SJCRH30 (cell line): ENCODE data around the gene PARVG. TPM values are rescaled to one million over a fixed set of nuclear protein-coding genes. Genes with fewer than 3 reads are reported as not detected.

Source experiments
- DNase-seq, 2 experiments: peaks; one replicate each; pipeline ENCODE4 v3.0.0-alpha.2; 2015 to 2020
- H3K27ac ChIP-seq: fragments of 250-450 bp; sonication (Bioruptor Pico); 2 replicates; pipeline ENCODE4 v1.5.1; 2020; ENCODE audit warnings: mild to moderate bottlenecking, moderate library complexity
- H3K27me3 ChIP-seq: fragments of 250-450 bp; sonication (Bioruptor Pico); 2 replicates; pipeline ENCODE4 v1.5.1; 2020; ENCODE audit warnings: mild to moderate bottlenecking, moderate library complexity
- H3K36me3 ChIP-seq: fragments of 250-450 bp; sonication (Bioruptor Pico); 2 replicates; pipeline ENCODE4 v1.5.1; 2020; ENCODE audit warnings: mild to moderate bottlenecking, moderate library complexity
- H3K4me1 ChIP-seq: fragments of 250-450 bp; sonication (Bioruptor Pico); 2 replicates; pipeline ENCODE4 v1.5.1; 2020; ENCODE audit warnings: mild to moderate bottlenecking, moderate library complexity
- H3K4me3 ChIP-seq: fragments of 250-450 bp; sonication (Bioruptor Pico); 2 replicates; pipeline ENCODE4 v1.5.1; 2020; ENCODE audit warnings: mild to moderate bottlenecking, moderate library complexity
- H3K9me3 ChIP-seq: fragments of 250-450 bp; sonication (Bioruptor Pico); replicated peaks from 2 replicates; pipeline ENCODE4 v1.5.1; 2020; ENCODE audit warnings: mild to moderate bottlenecking, moderate library complexity
- total RNA-seq: library from RNA; depleted of rRNA; stranded (reverse); fragments of >200 nt; shearing (Covaris generic); gene quantifications from 2 replicates; pipeline ENCODE4 v1.2.3, GENCODE V29; 2014

Gene PARVG
- total RNA-seq, 1 experiment from 2014 or later = not detected

- no peaks in the 10 kb centered on the region for H3K9me3 ChIP-seq
- H3K27ac ChIP-seq = no peak overlapping the region
- no peaks in the 10 kb centered on the region for H3K27me3 ChIP-seq
- no peaks in the 10 kb centered on the region for H3K36me3 ChIP-seq
- no peak overlapping the region for H3K4me3 ChIP-seq
- H3K4me1 ChIP-seq = no peaks in the 10 kb centered on the region
- DNase-seq = no peak
Observed at GRCh38 chr22:44146088-44146861, 34.5 kb upstream of the PARVG start.

GRCh38 chr22:44147008-44147645 lies 33.6 kb upstream of the PARVG start:
- Histone ChIP-seq H3K4me1 (no peaks in the 10 kb centered on the region), H3K27ac (no peak overlapping the region), H3K36me3 (no peaks in the 10 kb centered on the region), H3K27me3 (no peaks in the 10 kb centered on the region), H3K9me3 (no peaks in the 10 kb centered on the region), H3K4me3 (no peak overlapping the region)
- no peak for DNase-seq

DNA sequence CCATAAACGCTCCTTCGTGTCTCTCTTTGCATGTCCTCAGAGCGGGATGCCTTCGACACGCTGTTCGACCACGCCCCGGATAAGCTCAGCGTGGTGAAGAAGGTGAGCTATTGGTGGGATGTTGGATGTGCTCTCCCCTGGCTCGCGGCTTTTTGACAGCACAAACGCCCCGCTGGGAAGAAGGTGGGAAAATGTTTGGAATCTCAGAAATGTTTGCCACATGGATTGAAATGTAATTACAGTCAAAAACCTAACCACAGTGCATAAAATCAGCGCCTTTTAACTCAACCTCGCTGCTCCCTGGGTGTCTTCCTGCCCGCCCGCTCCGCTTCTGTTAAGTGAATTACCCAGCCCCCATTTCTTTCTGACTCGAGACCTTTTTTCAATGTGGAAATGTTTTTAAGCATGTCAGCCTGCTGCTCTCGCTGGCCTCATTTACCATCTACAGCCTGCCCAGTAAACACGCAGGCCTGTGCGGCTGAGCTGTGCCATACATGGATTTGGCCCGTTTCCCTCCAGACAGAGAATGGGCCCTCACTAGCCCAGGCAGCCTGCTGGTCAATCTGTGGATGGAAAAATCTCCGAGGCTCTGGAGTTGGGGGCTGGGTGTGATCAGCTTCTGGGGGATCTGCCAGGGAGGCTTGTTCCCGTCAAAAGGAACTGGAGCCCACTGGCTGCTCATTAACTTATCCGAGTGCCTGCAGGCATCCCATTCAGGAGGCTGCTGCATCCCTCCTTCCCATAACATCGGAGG lies 32.7 kb upstream of the PARVG start:
- no peaks in the 10 kb centered on the region for H3K9me3 ChIP-seq
- DNase-seq = no peak
- H3K27me3 ChIP-seq = no peaks in the 10 kb centered on the region
- no peak overlapping the region for H3K27ac ChIP-seq
- no peak overlapping the region for H3K4me3 ChIP-seq
- no peaks in the 10 kb centered on the region for H3K36me3 ChIP-seq
- no peaks in the 10 kb centered on the region for H3K4me1 ChIP-seq

- Histone ChIP-seq H3K36me3 (no peaks in the 10 kb centered on the region), H3K4me1 (no peaks in the 10 kb centered on the region), H3K9me3 (no peaks in the 10 kb centered on the region), H3K4me3 (no peak overlapping the region), H3K27ac (no peak overlapping the region), H3K27me3 (no peaks in the 10 kb centered on the region)
- DNase-seq = peak in 1 of 2 experiments; percentile 22
Observed at GRCh38 chr22:44151676-44152075, 29.0 kb upstream of the PARVG start.

DNA sequence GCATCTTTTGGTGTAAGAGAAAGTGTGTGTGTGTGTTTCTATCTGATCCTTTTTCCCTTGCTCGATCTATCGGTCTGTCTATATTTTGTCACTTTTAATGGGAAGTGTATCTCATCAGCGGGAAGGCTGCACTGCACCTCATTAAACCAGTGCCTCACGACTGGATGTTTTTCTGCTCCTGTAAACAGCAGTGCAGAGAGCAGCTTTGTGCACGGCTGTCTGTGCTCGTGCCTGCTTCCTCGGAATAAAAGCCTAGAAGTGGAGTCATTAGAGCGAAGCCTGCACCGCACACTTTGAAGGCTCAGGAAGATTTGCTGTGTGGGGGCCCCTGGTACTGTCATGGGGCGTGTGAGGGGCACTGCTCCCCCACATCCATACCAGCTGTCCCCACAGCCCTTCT lies 27.0 kb upstream of the PARVG start:
- Histone ChIP-seq H3K4me3 (no peak overlapping the region), H3K27me3 (no peaks in the 10 kb centered on the region), H3K27ac (no peak overlapping the region), H3K36me3 (no peaks in the 10 kb centered on the region), H3K9me3 (no peaks in the 10 kb centered on the region), H3K4me1 (no peaks in the 10 kb centered on the region)
- no peak for DNase-seq

DNA sequence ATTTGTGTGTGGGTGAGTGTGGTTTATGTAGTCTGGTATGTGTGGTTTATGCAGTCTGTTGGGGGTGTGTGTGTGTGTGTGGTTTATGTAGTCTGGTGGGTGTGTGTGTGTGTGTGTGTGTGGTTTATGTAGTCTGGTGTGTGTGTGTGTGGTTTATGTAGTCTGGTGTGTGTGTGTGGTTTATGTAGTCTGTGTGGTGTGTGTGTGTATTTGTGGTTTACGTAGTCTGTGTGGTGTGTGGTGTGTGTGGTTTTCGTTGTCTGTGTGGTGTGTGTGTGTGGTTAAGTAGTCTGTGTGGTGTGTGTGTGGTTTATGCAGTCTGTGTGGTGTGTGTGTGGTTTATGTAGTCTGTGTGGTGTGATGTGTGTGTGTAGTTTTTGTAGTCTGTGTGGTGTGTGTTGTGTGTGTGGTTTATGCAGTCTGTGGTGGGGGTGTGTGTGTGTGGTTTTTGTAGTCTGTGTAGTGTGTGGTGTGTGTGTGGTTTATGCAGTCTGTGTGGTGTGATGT lies 26.2 kb upstream of the PARVG start:
- no peak overlapping the region for H3K4me3 ChIP-seq
- no peaks in the 10 kb centered on the region for H3K9me3 ChIP-seq
- no peak overlapping the region for H3K27ac ChIP-seq
- H3K36me3 ChIP-seq = no peaks in the 10 kb centered on the region
- no peaks in the 10 kb centered on the region for H3K27me3 ChIP-seq
- DNase-seq = no peak
- no peaks in the 10 kb centered on the region for H3K4me1 ChIP-seq

- Histone ChIP-seq H3K4me1 (no peaks in the 10 kb centered on the region), H3K27me3 (no peaks in the 10 kb centered on the region), H3K36me3 (no peaks in the 10 kb centered on the region), H3K4me3 (no peak overlapping the region), H3K27ac (no peak overlapping the region), H3K9me3 (no peaks in the 10 kb centered on the region)
- DNase-seq = no peak
Observed at GRCh38 chr22:44155115-44155514, 25.6 kb upstream of the PARVG start.

DNA sequence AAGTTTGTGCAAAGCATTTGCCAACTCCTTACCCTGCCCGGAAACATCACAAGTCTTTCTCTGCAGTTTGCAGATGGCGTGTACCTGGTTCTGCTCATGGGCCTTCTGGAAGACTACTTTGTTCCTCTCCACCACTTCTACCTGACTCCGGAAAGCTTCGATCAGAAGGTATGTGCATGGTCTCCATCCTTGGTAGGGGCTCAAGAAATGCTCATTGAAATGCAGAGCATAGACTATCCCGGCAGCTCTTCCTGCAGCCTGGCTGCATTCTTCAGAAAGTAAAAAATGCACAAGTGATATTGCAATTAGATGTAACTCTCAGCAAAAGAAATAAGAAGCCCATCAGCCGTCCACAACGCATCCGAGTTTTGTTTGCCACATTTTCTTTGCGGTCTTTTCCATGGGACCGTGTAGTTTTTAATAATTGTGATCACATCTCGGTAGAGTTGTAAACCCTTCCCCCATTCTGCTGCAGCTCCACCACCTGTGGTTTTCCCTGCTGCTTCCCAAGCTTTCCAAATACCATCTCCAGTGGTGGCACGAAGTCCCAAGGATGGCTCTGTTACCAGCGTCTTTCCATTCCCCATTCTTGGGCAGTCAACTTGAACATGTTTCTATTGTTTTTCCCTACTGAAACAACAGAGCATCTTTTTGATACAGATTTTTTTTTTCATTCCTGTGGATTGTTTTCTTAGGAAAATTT lies 22.7 kb upstream of the PARVG start:
- H3K27me3 ChIP-seq = no peaks in the 10 kb centered on the region
- no peak overlapping the region for H3K27ac ChIP-seq
- no peak for DNase-seq
- no peak overlapping the region for H3K4me3 ChIP-seq
- H3K36me3 ChIP-seq = no peaks in the 10 kb centered on the region
- no peaks in the 10 kb centered on the region for H3K4me1 ChIP-seq
- no peaks in the 10 kb centered on the region for H3K9me3 ChIP-seq

GRCh38 chr22:44158816-44159215 lies 21.9 kb upstream of the PARVG start:
- Histone ChIP-seq H3K36me3 (no peaks in the 10 kb centered on the region), H3K27ac (no peak overlapping the region), H3K4me1 (no peaks in the 10 kb centered on the region), H3K4me3 (no peak overlapping the region), H3K9me3 (no peaks in the 10 kb centered on the region), H3K27me3 (no peaks in the 10 kb centered on the region)
- no peak for DNase-seq

GRCh38 chr22:44159221-44159620 lies 21.5 kb upstream of the PARVG start:
- no peak overlapping the region for H3K4me3 ChIP-seq
- no peaks in the 10 kb centered on the region for H3K27me3 ChIP-seq
- no peak overlapping the region for H3K27ac ChIP-seq
- DNase-seq = no peak
- H3K36me3 ChIP-seq = no peaks in the 10 kb centered on the region
- H3K9me3 ChIP-seq = no peaks in the 10 kb centered on the region
- H3K4me1 ChIP-seq = no peaks in the 10 kb centered on the region

DNA sequence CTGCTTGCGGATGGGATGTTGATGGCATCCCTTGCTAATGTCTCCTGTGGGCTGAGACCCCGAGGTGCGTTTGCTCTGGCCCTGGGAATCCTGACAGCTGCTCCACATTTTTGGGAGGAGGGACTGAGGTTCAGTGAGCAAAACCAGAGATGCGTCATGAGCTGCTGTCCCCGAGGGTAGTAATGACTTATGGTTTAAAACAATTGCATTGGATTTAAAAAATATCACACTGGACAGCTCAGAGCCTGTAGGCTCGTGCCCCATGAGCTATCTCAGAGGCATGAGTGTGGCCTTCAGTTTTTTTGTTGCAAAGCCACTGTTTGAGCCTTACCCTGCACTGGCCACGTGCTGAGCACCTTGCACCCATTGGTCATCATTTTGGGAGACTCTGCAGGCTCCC lies 20.9 kb upstream of the PARVG start:
- no peaks in the 10 kb centered on the region for H3K27me3 ChIP-seq
- H3K36me3 ChIP-seq = no peaks in the 10 kb centered on the region
- no peak for DNase-seq

GRCh38 chr22:44160421-44160820 lies 20.3 kb upstream of the PARVG start:
- no peaks in the 10 kb centered on the region for H3K27me3 ChIP-seq
- no peak overlapping the region for H3K4me3 ChIP-seq
- H3K27ac ChIP-seq = no peak overlapping the region
- no peaks in the 10 kb centered on the region for H3K4me1 ChIP-seq
- H3K9me3 ChIP-seq = no peaks in the 10 kb centered on the region
- no peak for DNase-seq
- no peaks in the 10 kb centered on the region for H3K36me3 ChIP-seq

More for the DNA sequence above, 20.9 kb upstream of the PARVG start:
- H3K4me1 ChIP-seq = no peaks in the 10 kb centered on the region
- H3K4me3 ChIP-seq = no peak overlapping the region
- no peak overlapping the region for H3K27ac ChIP-seq
- no peaks in the 10 kb centered on the region for H3K9me3 ChIP-seq

DNA sequence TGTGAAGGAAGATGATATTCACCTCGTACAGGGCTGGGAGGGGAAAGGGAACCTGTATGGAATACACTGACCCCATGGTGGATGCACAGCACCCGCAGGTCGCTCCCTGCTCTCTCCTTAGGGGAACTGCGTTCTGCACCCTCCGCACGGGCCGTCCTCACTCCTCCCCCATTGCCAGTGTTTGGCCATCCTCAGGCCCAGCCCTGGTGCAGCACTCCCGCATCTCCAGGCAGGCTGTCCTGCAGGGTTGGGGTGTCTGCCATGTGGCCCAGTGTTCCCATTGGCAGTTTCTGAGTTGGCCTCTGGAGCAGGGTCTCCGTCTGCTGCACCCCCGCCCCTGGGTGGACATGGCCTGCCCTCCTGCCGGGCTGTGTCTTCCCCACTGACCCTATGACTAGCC lies 19.1 kb upstream of the PARVG start:
- Histone ChIP-seq H3K9me3 (no peaks in the 10 kb centered on the region), H3K4me3 (no peak overlapping the region), H3K27ac (no peak overlapping the region), H3K36me3 (no peaks in the 10 kb centered on the region), H3K27me3 (no peaks in the 10 kb centered on the region), H3K4me1 (no peaks in the 10 kb centered on the region)
- no peak for DNase-seq

GRCh38 chr22:44162960-44163359 lies 17.8 kb upstream of the PARVG start:
- no peaks in the 10 kb centered on the region for H3K9me3 ChIP-seq
- no peaks in the 10 kb centered on the region for H3K27me3 ChIP-seq
- no peak for DNase-seq

GRCh38 chr22:44163536-44163935 lies 17.2 kb upstream of the PARVG start:
- H3K4me1 ChIP-seq = no peaks in the 10 kb centered on the region

More at GRCh38 chr22:44162960-44163359, 17.8 kb upstream of the PARVG start:
- H3K36me3 ChIP-seq = no peaks in the 10 kb centered on the region
- H3K4me3 ChIP-seq = no peak overlapping the region
- no peaks in the 10 kb centered on the region for H3K4me1 ChIP-seq
- H3K27ac ChIP-seq = no peak overlapping the region

More at GRCh38 chr22:44163536-44163935, 17.2 kb upstream of the PARVG start:
- Histone ChIP-seq H3K27ac (no peak overlapping the region), H3K4me3 (no peak overlapping the region), H3K27me3 (no peaks in the 10 kb centered on the region), H3K36me3 (no peaks in the 10 kb centered on the region), H3K9me3 (no peaks in the 10 kb centered on the region)
- DNase-seq = no peak
